Measurements from ENCODE around the gene RIPPLY3. TPM values are rescaled to one million over a fixed set of nuclear protein-coding genes. Genes with fewer than 3 reads are reported as not detected.
"Not testable (repeated sequence)": the region's sequence is repeated elsewhere in the genome, so short reads cannot be mapped to it uniquely, and the experiment has no call there.

RIPPLY3 gene
- total and polyA plus RNA-seq, 4 donors, result 0.39 to 0.68 (median 0.44) TPM; not detected in 1

GRCh38 chr21:36990508-36991205 lies 15.8 kb upstream of the RIPPLY3 start:
- Histone ChIP-seq H3K4me3 (ENCODE audit: low read depth, low read length) (peak overlapping the region; percentile 37), H3K9me3 (ENCODE audit: control insufficient read depth, insufficient read depth, low read length) (no peaks in the 10 kb centered on the region), H3K27me3 (ENCODE audit: control insufficient read depth, insufficient read depth, low read length) (no peaks in the 10 kb centered on the region), H3K4me1 (ENCODE audit: control insufficient read depth, insufficient read depth, low read length) (peaks cover 18% of the 10 kb centered on the region), H3K36me3 (ENCODE audit: control insufficient read depth, insufficient read depth, low read length) (no peaks in the 10 kb centered on the region), H3K27ac (ENCODE audit: low read depth, low read length) (peak overlapping the region; percentile 75)
- no peak for DNase-seq (ENCODE audit: low read depth in 4 of 6, low spot score in 6 of 6)
- 48% methylated on average over 18 of the region's 21 CpGs for WGBS (ENCODE audit: insufficient coverage)

- DNase-seq (ENCODE audit: low read depth in 4 of 6, low spot score in 6 of 6), result no peak
These were observed 13.8 kb upstream of the RIPPLY3 start for GRCh38 chr21:36992671-36993070.

DNA sequence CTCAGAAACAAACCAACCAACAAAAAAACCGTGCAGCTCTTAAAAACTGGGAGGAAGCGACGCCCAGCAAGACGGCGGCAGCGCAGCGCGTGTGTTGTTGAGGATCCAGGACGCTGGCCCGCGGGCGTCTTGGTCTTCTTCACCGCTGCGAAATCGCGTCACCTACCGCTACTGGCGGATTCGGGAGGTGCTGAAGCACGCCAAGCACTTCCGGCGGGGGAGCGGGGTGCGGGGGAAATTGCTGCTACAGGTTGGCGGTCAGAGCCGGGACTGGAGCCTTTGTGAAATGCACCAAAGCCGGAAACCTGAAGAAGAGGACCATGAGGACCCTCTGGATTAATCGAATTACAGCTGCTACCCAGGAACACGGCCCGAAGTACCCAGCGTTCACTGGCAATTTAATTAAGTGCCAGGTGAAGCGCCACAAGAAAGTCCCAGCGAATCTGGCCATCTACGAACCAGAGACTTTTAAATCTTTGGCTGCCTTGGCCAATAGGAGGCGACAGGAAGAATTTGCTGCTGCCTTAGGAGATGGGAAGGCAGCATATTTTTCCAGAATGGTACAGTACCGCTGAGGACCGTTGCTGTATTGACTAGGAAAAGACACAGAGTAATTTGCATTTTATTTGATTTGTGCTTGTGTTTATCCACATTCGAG lies 11.9 kb upstream of the RIPPLY3 start:
- peaks cover 11% of the 10 kb centered on the region for H3K4me1 ChIP-seq (ENCODE audit: control insufficient read depth, insufficient read depth, low read length)
- no peaks in the 10 kb centered on the region for H3K36me3 ChIP-seq (ENCODE audit: control insufficient read depth, insufficient read depth, low read length)
- H3K27ac ChIP-seq (ENCODE audit: low read depth, low read length), result no peak overlapping the region
- no peaks in the 10 kb centered on the region for H3K27me3 ChIP-seq (ENCODE audit: control insufficient read depth, insufficient read depth, low read length)
- no peaks in the 10 kb centered on the region for H3K9me3 ChIP-seq (ENCODE audit: control insufficient read depth, insufficient read depth, low read length)
- DNase-seq (ENCODE audit: low read depth in 4 of 6, low spot score in 6 of 6), result peak in 2 of 6 donors; percentile 9 to 50
- 26% methylated on average over 31 of the region's 38 CpGs for WGBS (ENCODE audit: insufficient coverage)
- no peak overlapping the region for H3K4me3 ChIP-seq (ENCODE audit: low read depth, low read length)

More at GRCh38 chr21:36992671-36993070, 13.8 kb upstream of the RIPPLY3 start:
- no peaks in the 10 kb centered on the region for H3K9me3 ChIP-seq (ENCODE audit: control insufficient read depth, insufficient read depth, low read length)
- H3K4me1 ChIP-seq (ENCODE audit: control insufficient read depth, insufficient read depth, low read length), result peaks cover 18% of the 10 kb centered on the region
- no peaks in the 10 kb centered on the region for H3K36me3 ChIP-seq (ENCODE audit: control insufficient read depth, insufficient read depth, low read length)
- WGBS (ENCODE audit: insufficient coverage), result 73% methylated on average over 3 of the region's 7 CpGs
- no peaks in the 10 kb centered on the region for H3K27me3 ChIP-seq (ENCODE audit: control insufficient read depth, insufficient read depth, low read length)
- no peak overlapping the region for H3K4me3 ChIP-seq (ENCODE audit: low read depth, low read length)
- no peak overlapping the region for H3K27ac ChIP-seq (ENCODE audit: low read depth, low read length)

- not testable (repeated sequence) for H3K36me3 ChIP-seq (ENCODE audit: control insufficient read depth, insufficient read depth, low read length); H3K4me3 ChIP-seq (ENCODE audit: low read depth, low read length); H3K9me3 ChIP-seq (ENCODE audit: control insufficient read depth, insufficient read depth, low read length); H3K4me1 ChIP-seq (ENCODE audit: control insufficient read depth, insufficient read depth, low read length); H3K27me3 ChIP-seq (ENCODE audit: control insufficient read depth, insufficient read depth, low read length); DNase-seq (ENCODE audit: low read depth in 4 of 6, low spot score in 6 of 6); H3K27ac ChIP-seq (ENCODE audit: low read depth, low read length)
- 94% methylated on average over 5 of the region's 12 CpGs for WGBS (ENCODE audit: insufficient coverage)
These were observed 11.2 kb upstream of the RIPPLY3 start for GRCh38 chr21:36995285-36995684.

- H3K27ac ChIP-seq (ENCODE audit: low read depth, low read length), result no peak overlapping the region
- H3K9me3 ChIP-seq (ENCODE audit: control insufficient read depth, insufficient read depth, low read length), result no peaks in the 10 kb centered on the region
- no peak for DNase-seq (ENCODE audit: low read depth in 4 of 6, low spot score in 6 of 6)
- H3K4me3 ChIP-seq (ENCODE audit: low read depth, low read length), result no peak overlapping the region
- no peaks in the 10 kb centered on the region for H3K36me3 ChIP-seq (ENCODE audit: control insufficient read depth, insufficient read depth, low read length)
- peaks cover 3% of the 10 kb centered on the region for H3K4me1 ChIP-seq (ENCODE audit: control insufficient read depth, insufficient read depth, low read length)
- H3K27me3 ChIP-seq (ENCODE audit: control insufficient read depth, insufficient read depth, low read length), result no peaks in the 10 kb centered on the region
- WGBS (ENCODE audit: insufficient coverage), result 91% methylated on average over 9 of the region's 11 CpGs
These were observed 7.2 kb upstream of the RIPPLY3 start for GRCh38 chr21:36999131-36999898.

DNA sequence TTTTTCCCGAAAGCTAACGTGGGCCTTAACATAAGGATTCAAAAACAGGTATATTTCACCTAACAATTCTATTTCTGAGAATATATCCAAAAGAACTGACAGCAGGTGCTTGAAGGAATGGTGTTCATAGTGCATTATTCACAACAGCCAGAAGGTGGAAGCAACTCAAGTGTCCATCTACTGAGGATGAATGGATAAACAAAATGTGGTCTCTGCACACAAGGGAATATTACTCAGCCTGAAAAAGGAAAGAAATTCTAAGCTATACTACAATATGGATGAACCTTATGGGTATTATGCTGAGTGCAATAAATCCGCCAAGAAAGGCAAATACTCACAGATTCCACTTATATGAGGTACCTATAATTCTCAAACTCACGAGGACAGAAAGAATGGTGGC lies 6.1 kb upstream of the RIPPLY3 start:
- Histone ChIP-seq H3K27ac (ENCODE audit: low read depth, low read length) (no peak overlapping the region), H3K27me3 (ENCODE audit: control insufficient read depth, insufficient read depth, low read length) (peaks cover under 1% of the 10 kb centered on the region), H3K4me3 (ENCODE audit: low read depth, low read length) (no peak overlapping the region), H3K9me3 (ENCODE audit: control insufficient read depth, insufficient read depth, low read length) (no peaks in the 10 kb centered on the region), H3K36me3 (ENCODE audit: control insufficient read depth, insufficient read depth, low read length) (no peaks in the 10 kb centered on the region), H3K4me1 (ENCODE audit: control insufficient read depth, insufficient read depth, low read length) (no peaks in the 10 kb centered on the region)
- WGBS (ENCODE audit: insufficient coverage), result no CpG with 5 or more reads among the region's 4 CpGs
- DNase-seq (ENCODE audit: low read depth in 4 of 6, low spot score in 6 of 6), result no peak

GRCh38 chr21:37001441-37001840 lies 5.1 kb upstream of the RIPPLY3 start:
- Histone ChIP-seq H3K9me3 (ENCODE audit: control insufficient read depth, insufficient read depth, low read length) (no peaks in the 10 kb centered on the region), H3K4me1 (ENCODE audit: control insufficient read depth, insufficient read depth, low read length) (peaks cover 8% of the 10 kb centered on the region), H3K27ac (ENCODE audit: low read depth, low read length) (no peak overlapping the region), H3K4me3 (ENCODE audit: low read depth, low read length) (no peak overlapping the region), H3K27me3 (ENCODE audit: control insufficient read depth, insufficient read depth, low read length) (peaks cover 11% of the 10 kb centered on the region), H3K36me3 (ENCODE audit: control insufficient read depth, insufficient read depth, low read length) (no peaks in the 10 kb centered on the region)
- DNase-seq (ENCODE audit: low read depth in 4 of 6, low spot score in 6 of 6), result peak in 1 of 6 donors; percentile 75
- no CpG with 5 or more reads among the region's 3 CpGs for WGBS (ENCODE audit: insufficient coverage)

DNA sequence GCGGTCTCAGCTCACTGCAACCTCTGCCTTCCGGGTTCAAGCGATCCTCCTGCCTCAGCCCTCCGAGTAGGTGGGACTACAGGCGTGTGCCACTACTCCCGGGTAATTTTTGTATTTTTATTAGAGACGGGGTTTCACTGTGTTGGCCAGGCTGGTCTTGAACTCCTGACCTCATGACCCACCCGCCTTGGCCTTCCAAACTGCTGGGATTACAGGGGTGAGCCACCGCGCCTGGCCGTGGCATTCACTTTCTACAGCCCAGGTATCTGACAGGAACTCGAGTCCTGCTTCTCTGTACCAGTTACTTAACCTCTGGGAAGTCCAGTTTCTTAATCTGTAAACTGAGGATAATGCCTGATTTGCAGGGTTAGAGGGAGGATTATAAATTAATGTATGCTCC lies 3.7 kb upstream of the RIPPLY3 start:
- Histone ChIP-seq H3K27me3 (ENCODE audit: control insufficient read depth, insufficient read depth, low read length) (peaks cover 22% of the 10 kb centered on the region), H3K4me1 (ENCODE audit: control insufficient read depth, insufficient read depth, low read length) (peaks cover 14% of the 10 kb centered on the region)
- H3K36me3 ChIP-seq (ENCODE audit: control insufficient read depth, insufficient read depth, low read length); H3K4me3 ChIP-seq (ENCODE audit: low read depth, low read length); DNase-seq (ENCODE audit: low read depth in 4 of 6, low spot score in 6 of 6); H3K9me3 ChIP-seq (ENCODE audit: control insufficient read depth, insufficient read depth, low read length); H3K27ac ChIP-seq (ENCODE audit: low read depth, low read length): not testable (repeated sequence)
- WGBS (ENCODE audit: insufficient coverage), result 93% methylated on average over 11 of the region's 12 CpGs

GRCh38 chr21:37003917-37004316 lies 2.6 kb upstream of the RIPPLY3 start:
- H3K9me3 ChIP-seq (ENCODE audit: control insufficient read depth, insufficient read depth, low read length); H3K4me3 ChIP-seq (ENCODE audit: low read depth, low read length); DNase-seq (ENCODE audit: low read depth in 4 of 6, low spot score in 6 of 6); H3K27ac ChIP-seq (ENCODE audit: low read depth, low read length); H3K36me3 ChIP-seq (ENCODE audit: control insufficient read depth, insufficient read depth, low read length): not testable (repeated sequence)
- Histone ChIP-seq H3K4me1 (ENCODE audit: control insufficient read depth, insufficient read depth, low read length) (peaks cover 16% of the 10 kb centered on the region), H3K27me3 (ENCODE audit: control insufficient read depth, insufficient read depth, low read length) (peaks cover 28% of the 10 kb centered on the region)
- WGBS (ENCODE audit: insufficient coverage), result 100% methylated on average over 1 of the region's 3 CpGs

All from spinal cord (tissue), 10 donors.